ENCODE measurements around the gene HDGFL2.
"Not testable (repeated sequence)": the region's sequence is repeated elsewhere in the genome, so short reads cannot be mapped to it uniquely, and the experiment has no call there.

HDGFL2 gene

GRCh38 chr19:4516199-4516938 lies 44.3 kb downstream of the HDGFL2 start:
- DNase-seq (ENCODE audit: low read depth in 2 of 2): no peak

- DNase-seq (ENCODE audit: low read depth in 2 of 2): no peak
These were observed 44.8 kb downstream of the HDGFL2 start for GRCh38 chr19:4516939-4517300.

- no peak for DNase-seq (ENCODE audit: low read depth in 2 of 2)
These were observed 45.5 kb downstream of the HDGFL2 start for GRCh38 chr19:4517451-4518057.

GRCh38 chr19:4518345-4519171 lies 46.5 kb downstream of the HDGFL2 start, which contains the start of gene PLIN4:
Gene PLIN4 (minus strand): TSS chr19:4518486. CDS start chr19:4518272, 214 bp downstream.
- DNase-seq (ENCODE audit: low read depth in 2 of 2): no peak

GRCh38 chr19:4519172-4519496 lies 47.0 kb downstream of the HDGFL2 start:
- DNase-seq (ENCODE audit: low read depth in 2 of 2): no peak

GRCh38 chr19:4519521-4520277 lies 47.6 kb downstream of the HDGFL2 start:
- no peak for DNase-seq (ENCODE audit: low read depth in 2 of 2)

- no peak for DNase-seq (ENCODE audit: low read depth in 2 of 2)
These were observed 49.2 kb downstream of the HDGFL2 start for GRCh38 chr19:4521170-4521887.

GRCh38 chr19:4521888-4522242 lies 49.8 kb downstream of the HDGFL2 start:
- no peak for DNase-seq (ENCODE audit: low read depth in 2 of 2)

- DNase-seq (ENCODE audit: low read depth in 2 of 2): no peak
These were observed 50.4 kb downstream of the HDGFL2 start for GRCh38 chr19:4522291-4523002.

- DNase-seq (ENCODE audit: low read depth in 2 of 2): no peak
These were observed 51.4 kb downstream of the HDGFL2 start for GRCh38 chr19:4523306-4524110.

- DNase-seq (ENCODE audit: low read depth in 2 of 2): peak; percentile 22 to 37
These were observed 52.9 kb downstream of the HDGFL2 start for GRCh38 chr19:4524808-4525562.

- no peak for DNase-seq (ENCODE audit: low read depth in 2 of 2)
These were observed 53.5 kb downstream of the HDGFL2 start for GRCh38 chr19:4525563-4526002.

GRCh38 chr19:4527377-4527776 lies 55.3 kb downstream of the HDGFL2 start:
- not testable (repeated sequence) for DNase-seq (ENCODE audit: low read depth in 2 of 2)

- no peak for DNase-seq (ENCODE audit: low read depth in 2 of 2)
These were observed 56.7 kb downstream of the HDGFL2 start for GRCh38 chr19:4528843-4529242.

GRCh38 chr19:4529924-4530522 lies 57.9 kb downstream of the HDGFL2 start:
- no peak for DNase-seq (ENCODE audit: low read depth in 2 of 2)

GRCh38 chr19:4531562-4532165 lies 59.6 kb downstream of the HDGFL2 start:
- DNase-seq (ENCODE audit: low read depth in 2 of 2): no peak

- DNase-seq (ENCODE audit: low read depth in 2 of 2): no peak
These were observed 61.2 kb downstream of the HDGFL2 start for GRCh38 chr19:4533334-4533733.

GRCh38 chr19:4533835-4534424 lies 61.8 kb downstream of the HDGFL2 start:
- DNase-seq (ENCODE audit: low read depth in 2 of 2): no peak
